Activated B cell treated with CpG ODN at 0.5 μM for 24 hours (primary cell): ENCODE data around the gene TMEM40. TPM values are rescaled to one million over a fixed set of nuclear protein-coding genes. Genes with fewer than 3 reads are reported as not detected.

Source experiments
- ATAC-seq: fragments of 200-7000 bp; cut with Tn5 transposase; one replicate; pipeline ENCODE4 v1.10.0; 2021; ENCODE audit warnings: low read depth, mild to moderate bottlenecking, moderate library complexity
- CTCF ChIA-PET: fragments of 350-600 bp; sonication (Branson Sonifier 250); formaldehyde crosslinking; loops from one replicate; lab custom pipeline; 2021; ENCODE audit warnings: antibody characterized with exemption; lab: Charles Lee
- POLR2A ChIA-PET: fragments of 350-600 bp; sonication (Branson Sonifier 250); formaldehyde crosslinking; loops from one replicate; lab custom pipeline; 2021; ENCODE audit warnings: antibody characterized with exemption; lab: Charles Lee
- DNase-seq: peaks from one replicate; pipeline ENCODE4 v3.0.0; 2022
- H3K27ac Mint-ChIP-seq: one replicate; pipeline ENCODE4 v1.8.0; 2020; ENCODE audit warnings: mixed read lengths
- H3K27me3 Mint-ChIP-seq: one replicate; pipeline ENCODE4 v1.8.0; 2021; ENCODE audit warnings: mixed read lengths
- H3K36me3 Mint-ChIP-seq: one replicate; pipeline ENCODE4 v1.8.0; 2021; ENCODE audit warnings: low read depth, mixed read lengths
- H3K4me1 Mint-ChIP-seq: one replicate; pipeline ENCODE4 v1.8.0; 2021; ENCODE audit warnings: mixed read lengths
- H3K4me3 Mint-ChIP-seq: one replicate; pipeline ENCODE4 v1.8.0; 2020; ENCODE audit warnings: mild to moderate bottlenecking, mixed read lengths
- H3K9me3 Mint-ChIP-seq: one replicate; pipeline ENCODE4 v1.8.0; 2020; ENCODE audit warnings: mixed read lengths
- CTCF ChIP-seq: fragments of 200-600 bp; IDR thresholded peaks from one replicate; pipeline ENCODE4 v1.8.0; 2022; ENCODE audit warnings: antibody characterized with exemption, mild to moderate bottlenecking
- intact Hi-C: fragments of 100-400 bp; cut with micrococcal nuclease; formaldehyde crosslinking; loops from one replicate; pipeline ENCODE4 v1.15.1; 2024
- total RNA-seq: library from RNA; stranded (reverse); gene quantifications from 2 replicates; pipeline ENCODE4 v1.2.3, GENCODE V29; 2022

Gene TMEM40
- total RNA-seq, 1 donor from 2014 or later: not detected

- ChIA-PET POLR2A (interaction anchor here (0.6 kb wide), 1 partner anchor 27 kb away, joined by 3 read pairs; no protein-coding TSS in a partner anchor), CTCF (no interaction called here)
- ATAC-seq (no peak), DNase-seq (no peak)
- TF ChIP-seq CTCF: no peak
- H3K36me3 Mint-ChIP-seq: no peaks in the 10 kb centered on the region
- H3K9me3 Mint-ChIP-seq: no peaks in the 10 kb centered on the region
- intact Hi-C loops: no loop called here
- no peak overlapping the region for H3K27ac Mint-ChIP-seq
- no peak overlapping the region for H3K4me3 Mint-ChIP-seq
- H3K27me3 Mint-ChIP-seq: peaks cover 3% of the 10 kb centered on the region
- H3K4me1 Mint-ChIP-seq: no peaks in the 10 kb centered on the region
Measured at GRCh38 chr3:12709334-12709733, 49.7 kb downstream of the TMEM40 start.

DNA sequence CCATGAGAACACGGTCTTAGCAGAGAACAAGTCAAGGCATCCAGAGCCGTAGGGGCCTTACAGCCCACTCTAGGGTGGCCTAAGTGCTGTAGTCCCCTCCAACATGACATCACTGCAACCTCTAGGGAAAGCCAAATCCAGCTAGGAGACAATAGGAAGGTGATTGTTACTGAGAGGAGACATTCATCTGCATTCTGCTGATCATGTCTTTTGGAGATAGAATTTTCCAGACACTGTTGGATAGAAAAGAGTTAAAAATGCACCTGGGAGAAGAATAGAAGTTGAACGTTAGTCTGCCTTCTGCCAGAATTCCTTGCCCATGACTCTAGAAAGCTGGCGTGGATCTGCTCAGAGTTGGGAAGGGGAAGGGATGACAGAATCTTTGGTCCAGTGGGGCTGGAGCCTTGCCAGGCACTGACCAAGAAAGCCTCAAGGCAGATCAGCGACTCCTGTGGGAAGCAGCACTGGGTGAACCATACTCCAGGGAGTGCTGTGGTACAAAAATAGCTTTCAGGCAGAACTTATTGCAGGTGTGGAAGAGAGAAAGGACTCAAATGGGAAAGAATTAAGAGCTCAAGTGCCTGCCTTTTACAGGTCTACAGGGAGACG lies 50.4 kb downstream of the TMEM40 start:
- ChIA-PET POLR2A (no interaction called here), CTCF (interaction anchor here (1.6 kb wide), 1 partner anchor 10 kb away, joined by 6 read pairs; no protein-coding TSS in a partner anchor)
- no peak overlapping the region for H3K27ac Mint-ChIP-seq
- ATAC-seq (no peak), DNase-seq (no peak)
- intact Hi-C loops: no loop called here
- no peaks in the 10 kb centered on the region for H3K9me3 Mint-ChIP-seq
- no peaks in the 10 kb centered on the region for H3K4me1 Mint-ChIP-seq
- peaks cover 3% of the 10 kb centered on the region for H3K27me3 Mint-ChIP-seq
- no peak overlapping the region for H3K4me3 Mint-ChIP-seq
- TF ChIP-seq CTCF: no peak
- H3K36me3 Mint-ChIP-seq: no peaks in the 10 kb centered on the region

- POLR2A ChIA-PET: interaction anchor here (0.8 kb wide), 1 partner anchor 15 kb away, joined by 3 read pairs; no protein-coding TSS in a partner anchor
- ATAC-seq: no peak
- no peak overlapping the region for H3K4me3 Mint-ChIP-seq
- TF ChIP-seq CTCF: no peak
- no peaks in the 10 kb centered on the region for H3K36me3 Mint-ChIP-seq
- CTCF ChIA-PET: interaction anchor here (0.6 to 1.7 kb wide), 5 partner anchors 8 to 180 kb away, joined by 3 to 8 read pairs (median 5); partner anchors contain the start of gene RPL32
- no peaks in the 10 kb centered on the region for H3K4me1 Mint-ChIP-seq
- intact Hi-C loops: no loop called here
- no peak overlapping the region for H3K27ac Mint-ChIP-seq
- peaks cover 3% of the 10 kb centered on the region for H3K27me3 Mint-ChIP-seq
- no peaks in the 10 kb centered on the region for H3K9me3 Mint-ChIP-seq
- no peak for DNase-seq
Measured at GRCh38 chr3:12707449-12707848, 51.6 kb downstream of the TMEM40 start.

- Mint-ChIP-seq H3K4me1 (no peaks in the 10 kb centered on the region), H3K36me3 (no peaks in the 10 kb centered on the region), H3K9me3 (no peaks in the 10 kb centered on the region), H3K27me3 (peaks cover 3% of the 10 kb centered on the region), H3K27ac (no peak overlapping the region), H3K4me3 (no peak overlapping the region)
- POLR2A ChIA-PET: interaction anchor here (0.8 kb wide), 1 partner anchor 14 kb away, joined by 3 read pairs; no protein-coding TSS in a partner anchor
- TF ChIP-seq CTCF: no peak
- CTCF ChIA-PET: interaction anchor here (0.6 to 1.7 kb wide), 13 partner anchors 9 to 185 kb away, joined by 3 to 8 read pairs (median 3); partner anchors contain the start of gene RPL32
- intact Hi-C loops: loop anchor here (1.0 kb wide), 4 partner anchors 14 to 186 kb away; partner anchors contain the start of gene RPL32
- ATAC-seq (peak; percentile 98), DNase-seq (peak; percentile 24)
Measured at GRCh38 chr3:12706504-12707253, 52.4 kb downstream of the TMEM40 start.

DNA sequence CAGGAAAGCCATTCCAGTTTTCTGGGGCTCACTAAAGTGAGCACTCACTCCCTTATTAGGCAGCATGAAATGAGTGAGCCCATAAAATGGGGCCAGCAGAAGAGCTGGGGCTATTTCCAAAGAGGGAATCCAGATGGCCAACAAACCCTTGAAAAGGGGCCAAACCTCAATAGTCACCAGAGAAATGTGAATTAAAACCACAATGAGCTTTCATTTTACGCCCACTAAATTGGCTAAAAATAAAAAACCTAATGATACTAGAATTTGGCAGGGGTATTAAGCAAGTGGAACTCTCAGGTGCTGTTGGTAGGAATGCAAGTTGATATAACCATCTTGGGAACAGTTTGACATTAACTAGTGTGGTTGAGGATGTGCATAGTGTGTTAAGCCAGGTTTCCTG lies 53.1 kb downstream of the TMEM40 start:
- no peak overlapping the region for H3K27ac Mint-ChIP-seq
- no peak for TF ChIP-seq CTCF
- ChIA-PET POLR2A (no interaction called here), CTCF (interaction anchor here (0.7 to 1.7 kb wide), 8 partner anchors 8 to 185 kb away, joined by 3 to 8 read pairs (median 3); partner anchors contain the start of gene RPL32)
- no peaks in the 10 kb centered on the region for H3K9me3 Mint-ChIP-seq
- DNase-seq: no peak
- no peak overlapping the region for H3K4me3 Mint-ChIP-seq
- ATAC-seq: no peak
- no peaks in the 10 kb centered on the region for H3K36me3 Mint-ChIP-seq
- intact Hi-C loops: loop anchor here (1.0 kb wide), 4 partner anchors 14 to 186 kb away; partner anchors contain the start of gene RPL32
- H3K27me3 Mint-ChIP-seq: peaks cover 3% of the 10 kb centered on the region
- no peaks in the 10 kb centered on the region for H3K4me1 Mint-ChIP-seq
